GM12891 (cell line): Measurements from ENCODE around the gene DEFB118.

Experiments used
- PAX5 ChIP-seq: IDR thresholded peaks from 2 replicates; pipeline ENCODE4 v1.6.1; 2011; ENCODE audit warnings: low read length, moderate library complexity, mild to moderate bottlenecking; ENCODE audit not compliant: insufficient read depth, severe bottlenecking
- POLR2A ChIP-seq: IDR thresholded peaks from 2 replicates; pipeline ENCODE4 v1.6.1; 2011; ENCODE audit warnings: low read depth, low read length, control low read depth
- POLR2AphosphoS5 ChIP-seq: IDR thresholded peaks from 2 replicates; pipeline ENCODE4 v1.6.1; 2011; ENCODE audit warnings: low read depth, low read length, control low read depth
- POU2F2 ChIP-seq: IDR thresholded peaks from 2 replicates; pipeline ENCODE4 v1.6.1; 2011; ENCODE audit warnings: low read depth, mild to moderate bottlenecking, control low read depth, low read length, moderate library complexity
- SPI1 ChIP-seq: IDR thresholded peaks from 2 replicates; pipeline ENCODE4 v1.6.1; 2011; ENCODE audit warnings: low read depth, low read length, control low read depth
- TAF1 ChIP-seq: IDR thresholded peaks from 2 replicates; pipeline ENCODE4 v1.6.1; 2011; ENCODE audit warnings: low read depth, low read length, control low read depth

DNA sequence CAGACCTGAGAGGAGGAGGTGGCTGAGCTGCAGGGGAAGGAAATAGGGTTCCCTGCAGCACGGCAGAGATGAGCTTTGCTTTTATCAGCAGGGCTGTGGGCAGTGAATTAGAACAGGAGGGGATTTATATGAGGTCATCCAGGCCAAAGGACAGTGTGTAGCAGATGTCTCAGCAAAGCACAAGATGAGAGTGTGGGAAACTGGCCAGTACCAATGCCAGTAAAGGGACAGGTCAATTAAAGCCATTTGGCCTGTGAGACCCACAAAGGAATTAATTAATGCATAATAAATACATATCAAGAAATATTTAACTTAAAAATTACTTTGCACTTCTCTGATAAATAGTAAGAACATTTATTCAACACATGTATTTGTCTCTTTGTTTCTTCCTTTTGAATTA is 22.1 kb downstream of the DEFB118 start, which contains the start of gene DEFB119:
- TF ChIP-seq POLR2AphosphoS5 (no peak), POLR2A (no peak), TAF1 (no peak), SPI1 (no peak), PAX5 (no peak), POU2F2 (no peak)
